Measurements from ENCODE around the gene NACC2. TPM values are rescaled to one million over a fixed set of nuclear protein-coding genes. Genes with fewer than 3 reads are reported as not detected.

Gene NACC2
- total and polyA plus RNA-seq, 2 experiments from 2014 or later, result 3.8 to 20.8 TPM

DNA sequence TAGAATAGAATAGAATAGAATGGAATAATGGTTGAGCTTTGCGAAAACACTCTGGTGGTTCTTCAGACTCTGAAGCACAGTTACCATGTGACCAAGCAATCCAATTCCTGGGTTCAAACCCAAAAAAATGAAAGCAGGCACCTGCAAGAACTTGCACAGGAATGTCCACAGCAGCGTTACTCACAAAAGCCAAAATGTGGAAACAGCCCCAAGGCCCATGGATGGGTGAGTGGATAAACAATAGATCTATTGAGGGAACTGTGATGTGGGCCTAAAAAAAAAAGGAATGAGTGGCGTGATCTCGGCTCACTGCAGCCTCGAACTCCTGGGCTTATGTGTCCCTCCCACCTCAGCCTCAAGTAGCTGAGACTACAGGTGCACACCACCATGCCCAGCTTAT, 45.0 kb upstream of the NACC2 start:
- DNase-seq (ENCODE audit: low spot score) (no peak), ATAC-seq (no peak)
- TF ChIP-seq, protein P1, sequence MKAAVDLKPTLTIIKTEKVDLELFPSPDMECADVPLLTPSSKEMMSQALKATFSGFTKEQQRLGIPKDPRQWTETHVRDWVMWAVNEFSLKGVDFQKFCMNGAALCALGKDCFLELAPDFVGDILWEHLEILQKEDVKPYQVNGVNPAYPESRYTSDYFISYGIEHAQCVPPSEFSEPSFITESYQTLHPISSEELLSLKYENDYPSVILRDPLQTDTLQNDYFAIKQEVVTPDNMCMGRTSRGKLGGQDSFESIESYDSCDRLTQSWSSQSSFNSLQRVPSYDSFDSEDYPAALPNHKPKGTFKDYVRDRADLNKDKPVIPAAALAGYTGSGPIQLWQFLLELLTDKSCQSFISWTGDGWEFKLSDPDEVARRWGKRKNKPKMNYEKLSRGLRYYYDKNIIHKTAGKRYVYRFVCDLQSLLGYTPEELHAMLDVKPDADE (IDR thresholded peaks at IDR 0.05), result no peak
- TF ChIP-seq CTCF (conservative IDR thresholded peaks at IDR 0.05; ENCODE audit: low read depth in 2 of 2) (no peak), JUNB (IDR thresholded peaks at IDR 0.05; ENCODE audit: unreplicated experiment) (no peak), EZH2 (IDR thresholded peaks at IDR 0.05; ENCODE audit: low read depth, unreplicated experiment) (no peak), NANOG (IDR thresholded peaks at IDR 0.05; ENCODE audit: borderline replicate concordance) (no peak), CREB1 (CRISPR knock-in tag; IDR thresholded peaks at IDR 0.05; ENCODE audit: low read depth) (no peak)
- Histone ChIP-seq H3F3A (replicated peaks; ENCODE audit: low read depth) (no peaks in the 10 kb centered on the region), H3K4me1 (ENCODE audit: insufficient read depth) (peaks cover 15% of the 10 kb centered on the region), H4K20me1 (replicated peaks; ENCODE audit: insufficient read depth) (no peaks in the 10 kb centered on the region), H3K36me3 (ENCODE audit: insufficient read depth) (no peaks in the 10 kb centered on the region), H3K27ac (ENCODE audit: low read depth) (no peak overlapping the region), H3K4me2 (no peak overlapping the region), H3K4me3 (no peak overlapping the region), H3K9me2 (ENCODE audit: insufficient read depth) (no peaks in the 10 kb centered on the region), H3K79me2 (replicated peaks; ENCODE audit: insufficient read depth) (no peaks in the 10 kb centered on the region), H3K27me3 (ENCODE audit: insufficient read depth) (no peaks in the 10 kb centered on the region), H2AFZ (no peak overlapping the region)
- peaks cover 12% of the 10 kb centered on the region for H3K4me1 Mint-ChIP-seq
- H3K27ac Mint-ChIP-seq, result no peak overlapping the region
- peaks cover 7% of the 10 kb centered on the region for H3K27me3 Mint-ChIP-seq (ENCODE audit: insufficient read depth, low read depth, poor library complexity)
- no peaks in the 10 kb centered on the region for H3K36me3 Mint-ChIP-seq (ENCODE audit: low read depth)
- no peak overlapping the region for H3K4me3 Mint-ChIP-seq
- H3K9me3 Mint-ChIP-seq, result no peaks in the 10 kb centered on the region; the same call in 2 of the 3 replicates

DNA sequence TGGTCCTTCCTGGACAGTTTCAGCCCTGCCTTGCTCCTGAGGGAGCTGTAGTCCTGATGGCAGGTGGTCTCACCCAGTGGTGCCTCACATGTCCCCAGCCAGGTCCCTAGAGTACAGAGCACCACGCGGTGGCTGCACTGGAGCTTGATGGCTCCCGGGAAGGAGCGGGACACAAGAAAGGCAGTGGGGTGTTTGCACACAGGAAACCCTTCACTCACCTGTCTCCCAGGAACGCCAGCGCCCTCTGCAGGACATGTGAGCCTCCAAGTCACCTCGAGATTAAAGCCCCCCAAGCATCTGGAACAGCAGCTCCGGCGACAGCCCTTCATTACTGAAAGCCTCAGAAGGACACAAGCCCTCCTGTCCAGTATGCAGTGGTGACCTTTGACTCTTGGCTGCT, 43.5 kb upstream of the NACC2 start:
- Histone ChIP-seq H2AFZ (peak overlapping the region; percentile 92), H3K4me1 (ENCODE audit: insufficient read depth) (peaks cover 15% of the 10 kb centered on the region), H4K20me1 (replicated peaks; ENCODE audit: insufficient read depth) (no peaks in the 10 kb centered on the region), H3K27ac (ENCODE audit: low read depth) (no peak overlapping the region), H3K79me2 (replicated peaks; ENCODE audit: insufficient read depth) (no peaks in the 10 kb centered on the region), H3F3A (replicated peaks; ENCODE audit: low read depth) (no peaks in the 10 kb centered on the region), H3K9me2 (ENCODE audit: insufficient read depth) (no peaks in the 10 kb centered on the region), H3K4me2 (peak overlapping the region; percentile 69), H3K27me3 (ENCODE audit: insufficient read depth) (peaks cover 10% of the 10 kb centered on the region; the same call in 1 of the 2 replicates), H3K36me3 (ENCODE audit: insufficient read depth) (no peaks in the 10 kb centered on the region), H3K4me3 (no peak overlapping the region)
- H3K36me3 Mint-ChIP-seq (ENCODE audit: low read depth), result no peaks in the 10 kb centered on the region
- peaks cover 17% of the 10 kb centered on the region for H3K4me1 Mint-ChIP-seq
- peak; percentile 82 to 90 for TF ChIP-seq CTCF (conservative IDR thresholded peaks at IDR 0.05; ENCODE audit: low read depth in 2 of 2)
- TF ChIP-seq, protein P1 (IDR thresholded peaks at IDR 0.05), result no peak
- H3K4me3 Mint-ChIP-seq, result peak overlapping the region; percentile 30; the same call in 1 of the 3 replicates
- peaks cover 14% of the 10 kb centered on the region for H3K27me3 Mint-ChIP-seq (ENCODE audit: insufficient read depth, low read depth, poor library complexity)
- H3K27ac Mint-ChIP-seq, result no peak overlapping the region
- H3K9me3 Mint-ChIP-seq, result no peaks in the 10 kb centered on the region; the same call in 2 of the 3 replicates
- peak; percentile 97 for DNase-seq (ENCODE audit: low spot score)
- ATAC-seq, result peak; percentile 46
